Stimulated activated CD4-positive, alpha-beta T cell treated with anti-CD3 and anti-CD28 coated beads, Interleukin-4, amount 100 ng/mL, for 1 hour (primary cell): ENCODE results near the gene KCNJ6.
"Not testable (repeated sequence)": the region's sequence is repeated elsewhere in the genome, so short reads cannot be mapped to it uniquely, and the experiment has no call there.

Source experiments
- DNase-seq: peaks from one replicate; pipeline ENCODE4 v3.0.0-alpha.2; 2020

KCNJ6 gene

DNA sequence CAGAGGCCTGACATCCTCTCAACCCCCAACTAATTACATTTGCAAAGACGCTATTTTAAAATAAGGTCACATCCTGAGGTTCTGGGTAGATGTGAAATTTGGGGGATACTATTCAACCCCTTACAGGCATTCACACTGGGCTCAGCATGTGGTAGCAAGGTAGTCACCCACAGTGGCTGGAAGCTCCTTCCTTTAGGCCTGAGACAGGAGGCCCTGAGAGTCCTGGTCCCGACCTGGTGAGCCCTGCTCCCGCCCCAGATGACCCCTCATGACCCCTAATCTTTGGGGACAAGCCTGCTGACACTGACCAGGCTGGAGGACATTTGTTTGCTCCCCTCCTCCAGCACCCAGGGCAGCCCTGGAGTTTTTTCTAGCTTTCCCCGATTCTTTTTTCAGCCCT is 323.8 kb downstream of the KCNJ6 start:
- no peak for DNase-seq

DNA sequence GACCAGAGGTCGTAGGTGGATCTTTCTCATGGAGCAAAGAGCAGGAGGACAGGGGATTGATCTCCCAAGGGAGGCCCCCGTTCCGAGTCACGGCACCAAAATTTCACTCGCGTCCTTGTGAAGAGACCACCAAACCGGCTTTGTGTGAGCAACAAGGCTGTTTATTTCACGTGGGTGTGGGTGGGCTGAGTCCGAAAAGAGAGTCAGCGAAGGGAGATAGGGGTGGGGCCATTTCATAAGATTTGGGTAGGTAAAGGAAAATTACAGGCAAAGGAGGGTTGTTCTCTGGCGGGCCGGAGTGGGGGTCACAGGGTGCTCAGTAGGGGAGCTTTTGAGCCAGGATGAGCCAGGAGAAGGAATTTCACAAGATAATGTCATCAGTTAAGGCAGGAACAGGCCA is 324.3 kb downstream of the KCNJ6 start:
- DNase-seq = not testable (repeated sequence)

DNA sequence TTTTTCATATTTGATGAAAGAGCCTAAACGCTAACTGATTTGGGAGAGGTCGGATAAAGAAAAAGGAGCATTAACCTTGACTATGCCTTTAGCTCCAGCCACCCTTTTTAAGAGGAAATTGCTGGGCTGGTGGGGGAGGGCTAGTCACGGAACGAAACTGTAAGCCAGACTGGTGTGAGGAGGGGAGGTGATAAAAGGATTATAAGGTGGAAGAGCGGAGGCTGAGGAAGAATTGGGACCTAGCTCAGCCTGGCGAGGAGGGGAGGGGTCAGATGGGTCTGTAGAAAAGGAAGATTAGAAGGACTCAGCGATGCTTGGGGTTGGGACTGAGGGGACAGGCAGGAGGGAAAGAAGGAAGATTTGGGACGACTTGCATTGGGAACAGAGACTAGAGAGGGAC is 325.4 kb downstream of the KCNJ6 start:
- not testable (repeated sequence) for DNase-seq

DNA sequence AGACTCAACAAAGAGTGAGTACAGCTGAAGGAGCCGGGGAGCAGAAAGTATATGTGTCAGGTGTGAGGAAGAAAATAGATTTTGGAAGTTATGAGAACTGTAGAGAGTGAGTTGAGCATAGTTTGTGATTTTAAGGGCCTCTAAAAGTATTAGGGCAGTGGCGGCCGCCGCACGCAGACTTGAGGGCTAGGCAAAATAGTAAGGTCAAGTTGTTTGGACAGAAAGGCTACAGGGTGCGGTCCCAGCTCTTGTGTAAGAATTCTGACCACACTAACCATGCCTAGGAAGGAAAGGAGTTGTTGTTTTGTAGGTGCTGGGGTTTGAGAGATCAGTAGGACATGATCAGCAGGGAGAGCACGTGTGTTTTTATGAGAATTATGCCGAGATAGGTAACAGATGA is 327.6 kb downstream of the KCNJ6 start:
- not testable (repeated sequence) for DNase-seq

DNA sequence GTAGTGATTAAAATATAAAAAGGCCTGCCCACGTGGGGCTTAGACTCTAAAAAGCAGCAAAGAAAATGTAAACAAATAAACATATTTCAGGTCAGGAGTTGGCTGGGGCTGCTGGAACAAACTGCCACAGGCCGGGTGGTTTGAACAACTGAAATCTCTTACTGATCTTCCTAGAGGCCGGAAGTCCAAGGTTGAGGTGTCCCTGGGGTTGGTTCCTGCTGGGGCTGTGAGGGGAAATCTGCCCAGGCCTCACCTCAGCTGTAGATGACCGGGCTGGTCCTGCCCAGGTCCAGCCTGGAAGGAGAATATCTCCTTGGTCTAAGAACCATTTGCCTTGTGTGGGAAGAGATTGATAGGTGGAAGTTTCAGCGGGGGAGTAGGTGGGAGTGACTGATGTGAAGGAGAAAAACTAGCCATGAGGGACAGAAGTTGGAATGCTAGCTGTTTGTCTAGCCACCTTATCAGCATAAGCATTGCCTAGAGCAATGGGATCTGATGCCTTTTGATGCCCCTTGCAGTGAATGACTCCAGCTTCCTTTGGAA is 328.6 kb downstream of the KCNJ6 start:
- no peak for DNase-seq

DNA sequence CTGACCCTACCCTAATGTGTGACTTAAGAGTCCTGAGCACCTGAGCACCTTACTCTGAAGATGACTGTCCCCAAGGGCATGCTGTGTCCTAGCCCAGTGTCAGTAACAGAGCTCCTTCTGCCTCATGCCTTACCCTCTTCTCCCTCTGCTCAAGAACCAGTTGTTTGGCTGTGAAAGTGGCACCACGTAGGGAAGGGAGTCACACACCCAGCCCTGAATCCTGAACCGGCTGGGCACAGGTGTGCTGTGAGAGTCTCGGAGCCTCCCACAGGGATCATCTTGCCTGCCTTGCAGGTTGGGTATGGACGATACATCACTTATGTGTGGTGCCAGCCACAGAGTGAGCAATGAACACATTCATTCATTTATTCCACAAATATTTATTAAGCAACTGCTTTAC is 329.1 kb downstream of the KCNJ6 start:
- no peak for DNase-seq

DNA sequence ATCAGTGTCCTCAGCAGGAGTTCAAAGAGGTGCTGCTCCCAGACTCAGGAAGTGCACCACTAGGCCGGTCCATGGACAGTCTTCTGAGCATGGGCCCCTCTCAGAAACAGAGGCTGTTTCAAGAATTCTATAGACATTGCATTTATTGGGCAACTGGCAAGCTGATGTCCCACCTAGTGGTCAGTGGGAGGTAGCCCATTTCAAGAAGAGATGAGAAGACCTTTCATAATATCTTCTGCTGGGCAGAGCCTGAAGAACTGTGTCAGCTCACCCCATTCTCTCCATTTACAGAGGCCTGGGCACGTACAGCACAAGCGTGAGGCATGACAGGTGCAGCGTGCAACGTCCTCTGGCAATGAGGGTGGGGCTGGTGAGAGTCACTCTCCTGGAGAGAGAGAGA is 333.7 kb downstream of the KCNJ6 start:
- DNase-seq = no peak

DNA sequence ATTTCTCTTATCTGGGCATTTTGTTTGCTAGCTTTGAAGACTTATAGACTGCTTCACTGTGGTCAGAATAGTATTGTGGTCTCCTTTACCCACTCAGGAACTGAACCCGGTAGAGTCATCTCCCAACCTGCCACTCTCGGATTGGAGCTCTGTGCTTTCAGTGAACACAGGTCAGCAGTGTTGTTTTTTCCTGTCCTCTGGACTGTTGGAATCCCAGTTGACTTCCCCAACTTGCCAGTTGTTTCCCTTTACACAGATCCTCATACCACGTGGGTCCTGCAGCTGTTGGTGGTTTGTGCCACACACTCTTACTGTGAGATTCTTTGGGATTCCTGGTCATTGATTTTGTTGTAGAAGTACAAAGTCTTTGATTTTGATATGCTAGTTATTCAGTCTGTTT is 335.6 kb downstream of the KCNJ6 start:
- no peak for DNase-seq

DNA sequence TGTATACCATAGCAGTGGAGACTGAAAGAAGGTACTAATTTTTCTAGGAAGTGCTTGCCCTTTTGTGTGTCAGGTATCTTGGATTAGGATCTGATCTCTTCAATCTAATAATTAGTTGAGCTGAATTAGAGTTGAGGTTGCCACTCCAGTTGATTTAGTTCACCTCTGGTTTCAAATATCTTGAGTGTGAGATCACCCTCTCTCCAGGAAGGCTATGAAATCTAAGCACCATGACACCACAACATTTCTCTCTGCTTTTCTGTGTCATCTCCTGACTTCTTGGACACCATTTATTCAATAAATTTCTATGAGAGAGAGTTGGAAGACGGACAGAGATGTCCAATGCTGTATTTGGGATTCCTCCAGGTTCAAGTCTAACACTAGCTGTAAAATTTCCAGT is 336.9 kb downstream of the KCNJ6 start:
- no peak for DNase-seq

DNA sequence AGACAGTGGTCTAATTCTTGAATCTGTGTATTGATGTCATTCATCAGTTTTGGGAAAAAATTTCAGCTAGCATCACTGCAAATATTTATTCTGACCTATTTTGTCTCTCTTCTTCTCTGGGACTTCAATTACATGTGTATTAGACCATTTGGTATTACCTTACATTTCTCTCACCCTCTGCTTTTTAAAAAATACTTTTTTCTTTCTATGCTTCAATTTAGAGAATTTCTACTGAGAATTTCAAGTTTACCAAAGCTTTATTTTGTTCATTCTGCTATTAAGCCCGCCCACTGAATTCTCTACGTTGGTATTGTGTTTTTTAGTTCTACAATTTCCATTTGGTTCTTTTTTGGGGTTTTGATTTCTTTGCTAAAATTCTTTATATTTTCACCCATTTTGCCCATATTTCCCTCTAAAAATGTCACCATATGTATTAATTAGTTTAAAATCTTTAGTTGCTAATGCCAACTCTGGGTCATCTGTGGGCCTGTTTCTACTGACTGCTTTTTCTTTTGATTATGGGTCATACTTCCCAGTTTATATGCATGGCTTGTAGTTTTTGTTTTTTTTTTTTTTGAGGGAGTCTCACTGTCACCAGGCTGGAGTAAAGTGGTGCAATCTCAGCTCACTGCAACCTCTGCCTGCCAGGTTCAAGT is 337.7 kb downstream of the KCNJ6 start:
- DNase-seq = no peak

DNA sequence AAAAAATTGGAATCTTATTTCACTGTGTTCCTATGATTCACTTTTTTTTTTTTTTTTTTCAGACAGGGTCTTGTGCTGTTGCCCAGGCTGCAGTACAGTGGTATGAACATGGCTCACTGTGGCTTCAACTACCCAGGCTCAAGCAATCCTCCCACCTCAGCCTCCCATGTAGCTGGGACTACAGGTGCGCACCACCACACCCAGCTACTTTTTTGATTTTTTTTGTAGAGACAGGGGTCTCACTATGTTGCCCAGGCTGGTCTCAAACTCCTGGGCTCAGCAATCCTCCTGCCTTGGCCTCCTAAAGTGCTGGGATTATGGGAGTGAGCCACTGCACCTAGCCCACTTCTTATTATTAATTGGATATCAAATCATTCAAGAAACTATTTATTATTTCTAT is 339.3 kb downstream of the KCNJ6 start:
- DNase-seq = not testable (repeated sequence)

DNA sequence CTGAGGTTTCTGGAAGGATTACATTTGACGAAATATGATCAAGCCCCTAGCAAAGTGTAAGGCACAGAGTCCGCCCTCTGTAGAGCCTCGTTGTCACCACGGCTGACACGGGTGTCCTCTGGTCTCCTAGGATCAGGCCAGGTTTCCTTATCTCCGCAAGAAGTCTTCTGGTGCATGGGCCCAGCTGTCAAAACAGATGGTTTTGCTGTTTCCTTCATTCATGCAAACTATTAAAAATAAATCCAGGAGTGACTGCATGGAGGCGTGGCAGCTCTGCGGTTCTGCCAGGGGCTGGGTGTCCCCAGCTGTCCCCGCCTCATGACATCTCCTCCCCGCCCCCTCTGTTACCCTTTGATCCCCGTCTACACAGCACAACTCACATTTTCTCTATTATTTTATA is 340.7 kb downstream of the KCNJ6 start:
- DNase-seq = no peak

DNA sequence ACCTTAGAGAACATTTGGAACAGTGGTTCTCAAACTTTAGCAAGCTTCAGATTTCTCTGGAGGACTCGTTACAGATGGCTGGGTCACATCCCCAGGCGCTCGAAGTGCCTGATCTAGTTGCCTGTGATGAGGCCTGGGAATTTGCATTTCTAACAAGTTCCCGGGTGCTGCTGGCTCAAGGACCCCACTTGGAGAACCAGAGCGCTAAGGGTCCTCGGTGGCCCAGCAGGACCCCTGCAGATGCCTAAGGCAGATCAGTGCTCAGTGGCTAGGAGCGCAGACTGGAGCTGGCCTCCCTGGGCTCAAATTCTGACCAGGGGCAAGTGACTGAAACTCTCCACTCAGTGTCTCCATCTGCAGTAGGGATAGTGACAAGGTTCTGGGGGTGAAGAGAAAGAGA is 341.5 kb downstream of the KCNJ6 start:
- DNase-seq = no peak

DNA sequence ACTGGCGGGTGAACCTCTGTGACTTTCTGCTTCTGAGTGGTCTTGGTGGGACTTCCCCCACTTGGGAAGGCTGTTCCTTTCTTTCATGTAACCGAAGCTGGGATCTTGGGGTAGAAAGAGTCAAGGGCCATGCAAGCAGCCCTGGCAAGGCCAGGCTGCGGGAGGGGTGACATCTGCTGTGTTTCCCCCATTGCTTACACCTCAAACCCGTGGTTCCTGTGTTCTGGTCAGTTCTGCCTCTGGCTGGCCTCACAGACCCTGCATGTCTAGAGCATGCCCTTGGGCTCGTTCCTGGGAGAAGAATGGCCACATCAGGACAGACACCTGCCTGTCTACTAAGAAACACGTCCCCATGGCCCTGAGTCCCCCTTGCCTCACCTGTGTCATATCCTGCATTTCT is 341.9 kb downstream of the KCNJ6 start:
- DNase-seq = no peak

DNA sequence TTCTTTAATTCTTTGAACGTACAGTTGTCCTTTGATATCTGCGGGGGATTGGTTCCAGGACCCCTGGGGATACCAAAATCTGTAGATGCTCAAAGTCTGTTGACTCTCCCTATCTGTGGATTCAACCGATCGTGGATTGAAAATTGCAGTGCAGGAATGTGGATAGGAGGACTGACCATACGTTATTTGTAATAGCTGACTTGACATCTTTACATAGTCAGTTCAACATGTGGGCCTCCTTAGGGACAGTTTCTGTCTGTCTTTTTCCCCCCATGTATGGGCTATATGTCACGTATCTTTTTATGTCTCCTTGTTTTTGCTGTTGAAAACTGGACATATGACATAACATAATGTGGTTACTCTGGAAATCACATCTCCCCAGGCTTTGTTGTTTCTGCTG is 344.8 kb downstream of the KCNJ6 start:
- DNase-seq = no peak

DNA sequence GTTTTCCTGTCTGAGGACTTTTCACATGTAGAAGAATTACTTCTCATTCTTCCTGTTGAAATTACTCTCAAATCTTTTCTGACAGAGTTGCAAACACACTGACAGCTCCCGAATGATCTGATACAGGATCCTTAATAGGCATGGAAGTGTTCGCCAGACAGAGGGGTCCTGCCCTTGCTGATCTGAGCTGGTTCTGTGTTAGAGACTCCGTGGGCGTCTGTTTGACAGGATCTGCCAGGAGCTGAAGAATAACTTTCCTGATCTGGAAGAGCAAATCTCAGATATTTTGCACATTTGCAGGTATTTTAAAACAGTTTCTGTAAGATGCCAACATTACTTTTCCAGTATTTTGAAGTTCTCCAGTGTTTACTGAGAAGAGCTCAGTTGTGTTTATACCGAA is 347.3 kb downstream of the KCNJ6 start:
- DNase-seq = no peak

DNA sequence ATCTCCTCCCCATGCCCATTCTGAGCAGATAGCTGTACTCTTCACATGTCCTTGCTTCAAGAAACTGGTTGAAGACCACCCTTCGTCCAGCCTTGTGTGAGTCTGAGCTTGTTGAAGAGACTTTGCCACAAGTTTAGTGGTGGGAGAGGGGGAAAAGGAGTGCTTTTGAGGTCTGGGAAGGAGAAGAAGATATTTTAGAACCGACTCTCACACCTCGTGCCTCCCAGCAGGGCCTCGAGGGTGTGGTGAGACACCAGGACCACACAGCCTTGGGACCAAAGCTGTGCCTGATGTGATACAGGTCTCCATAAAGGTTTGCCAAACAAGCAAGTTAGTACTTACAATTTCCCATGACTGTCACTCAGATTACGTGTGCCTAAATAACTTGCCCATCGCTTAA is 347.8 kb downstream of the KCNJ6 start:
- no peak for DNase-seq

DNA sequence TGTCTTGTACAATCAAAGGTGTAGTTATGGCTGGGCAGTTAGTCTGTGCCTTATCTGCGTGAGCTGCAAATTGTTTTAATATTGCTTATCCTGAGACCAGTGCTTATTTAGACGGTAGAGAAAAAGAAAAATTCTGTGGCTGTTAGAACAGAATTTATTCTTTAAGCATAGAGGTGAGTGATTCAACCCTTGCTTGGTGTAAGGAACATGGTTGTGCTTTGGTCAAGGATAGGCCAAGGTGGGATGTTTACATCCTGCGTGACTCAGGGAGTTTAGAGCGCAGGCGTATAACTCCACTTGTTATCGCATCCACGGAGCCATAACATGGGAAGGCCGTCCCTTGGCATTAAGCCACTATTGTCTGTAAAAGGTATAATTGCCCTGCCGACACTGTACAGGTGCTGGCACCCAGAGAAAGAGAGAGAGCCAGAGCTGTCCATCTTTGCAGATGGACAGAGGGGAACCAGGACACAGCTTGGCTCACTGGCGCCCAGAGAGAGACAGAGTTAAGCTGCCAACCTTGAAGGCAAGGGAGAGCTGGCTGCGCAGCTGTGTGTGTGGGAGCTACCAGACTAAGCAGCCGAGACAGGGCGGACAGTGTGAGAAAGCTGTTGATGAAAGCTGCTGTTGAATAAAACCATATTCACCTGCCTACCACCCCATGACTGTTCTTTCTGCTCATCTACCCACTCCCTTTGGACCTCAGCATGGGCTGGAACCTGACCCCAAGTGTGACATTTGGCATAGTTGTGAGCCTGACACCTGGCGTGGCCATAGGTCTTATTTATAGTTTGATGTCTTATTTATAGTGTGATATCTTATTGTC is 349.3 kb downstream of the KCNJ6 start:
- DNase-seq = no peak

DNA sequence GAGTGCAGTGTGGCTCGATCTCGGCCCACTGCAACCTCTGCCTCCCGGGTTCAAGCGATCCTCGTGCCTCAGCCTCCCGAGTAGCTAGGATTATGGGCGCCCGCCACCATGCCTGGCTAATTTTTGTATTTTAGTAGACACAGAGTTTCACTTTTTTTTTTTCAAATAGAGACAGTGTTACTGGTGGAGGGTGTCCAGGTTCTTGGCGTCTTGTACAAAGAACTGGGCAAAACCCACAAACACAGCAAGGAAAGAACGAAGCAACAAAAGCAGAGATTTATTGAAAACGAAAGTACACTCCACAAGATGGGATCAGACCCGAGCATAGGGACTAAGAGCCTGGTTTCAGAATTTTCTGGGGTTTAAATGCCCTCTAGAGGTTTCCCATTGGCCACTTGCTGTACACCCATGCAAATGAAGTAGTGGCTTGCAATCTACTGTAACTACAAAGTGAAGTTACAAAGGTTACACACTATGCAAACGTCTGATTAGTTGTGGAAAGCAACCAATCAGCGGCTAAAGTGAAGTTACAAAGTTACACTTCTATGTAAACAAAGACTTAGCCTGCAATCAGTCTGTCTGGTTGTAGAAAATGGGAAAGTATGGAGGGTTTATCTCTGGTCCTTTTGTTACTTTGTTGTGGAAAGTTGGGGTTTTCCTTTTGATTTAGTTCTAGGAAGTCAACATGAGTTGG is 350.6 kb downstream of the KCNJ6 start:
- DNase-seq = no peak

DNA sequence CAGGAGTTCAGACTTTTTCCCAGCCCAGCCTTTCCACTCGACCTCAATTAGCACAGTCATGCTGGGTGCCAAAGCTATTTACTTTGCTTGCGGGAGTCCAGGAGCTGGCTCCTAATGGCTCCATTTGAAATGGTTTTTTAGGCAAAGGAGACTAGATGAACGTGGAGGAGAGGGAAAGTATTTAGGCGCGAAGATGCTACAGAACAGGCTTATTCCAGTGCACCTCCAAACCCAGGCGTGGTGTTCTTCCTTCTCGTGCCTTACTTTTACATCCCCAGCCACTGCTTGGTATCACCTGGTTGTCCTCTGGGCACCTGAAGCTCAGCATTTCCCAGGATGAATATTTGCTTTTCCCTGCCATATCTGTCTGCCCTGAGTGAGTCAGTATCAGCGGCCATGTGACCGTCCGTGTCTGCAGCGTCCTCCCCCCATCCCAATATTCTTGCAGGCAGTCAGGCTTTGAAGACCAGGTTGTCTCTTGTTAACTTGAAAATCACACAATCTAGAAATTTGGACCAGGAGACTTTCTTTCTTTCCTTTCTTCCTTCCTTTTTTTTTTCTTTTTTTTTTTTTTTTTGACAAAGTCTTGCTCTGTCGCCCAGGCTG is 351.2 kb downstream of the KCNJ6 start:
- no peak for DNase-seq

DNA sequence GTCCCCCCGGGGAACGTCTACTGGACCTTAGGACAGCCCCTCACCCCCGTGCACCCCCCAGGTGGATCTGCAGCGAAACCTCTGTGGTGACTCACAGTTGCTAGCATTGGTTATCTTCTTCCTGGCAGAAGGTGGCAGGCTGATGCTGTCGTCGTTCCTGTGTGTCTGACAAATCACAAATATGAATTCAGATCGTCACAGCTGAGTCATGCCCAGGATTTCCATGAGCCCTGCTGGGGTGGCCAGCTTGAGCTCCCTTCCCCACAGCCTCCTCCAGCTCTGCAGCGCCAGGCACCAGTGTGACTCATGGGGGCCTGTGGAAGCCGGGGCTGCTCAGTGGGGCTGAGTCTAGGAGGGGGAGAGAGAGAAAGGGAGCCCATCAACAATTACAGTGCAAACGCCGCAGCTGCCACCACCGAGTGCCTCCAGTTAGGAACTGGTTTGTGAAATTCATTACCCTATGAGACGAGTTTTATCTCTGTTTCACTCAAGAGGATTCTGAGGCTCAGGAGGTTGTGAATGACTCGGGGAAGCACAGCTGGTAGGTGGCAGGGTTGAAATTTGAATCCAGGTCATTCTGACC is 351.8 kb downstream of the KCNJ6 start:
- DNase-seq = peak; percentile 84

DNA sequence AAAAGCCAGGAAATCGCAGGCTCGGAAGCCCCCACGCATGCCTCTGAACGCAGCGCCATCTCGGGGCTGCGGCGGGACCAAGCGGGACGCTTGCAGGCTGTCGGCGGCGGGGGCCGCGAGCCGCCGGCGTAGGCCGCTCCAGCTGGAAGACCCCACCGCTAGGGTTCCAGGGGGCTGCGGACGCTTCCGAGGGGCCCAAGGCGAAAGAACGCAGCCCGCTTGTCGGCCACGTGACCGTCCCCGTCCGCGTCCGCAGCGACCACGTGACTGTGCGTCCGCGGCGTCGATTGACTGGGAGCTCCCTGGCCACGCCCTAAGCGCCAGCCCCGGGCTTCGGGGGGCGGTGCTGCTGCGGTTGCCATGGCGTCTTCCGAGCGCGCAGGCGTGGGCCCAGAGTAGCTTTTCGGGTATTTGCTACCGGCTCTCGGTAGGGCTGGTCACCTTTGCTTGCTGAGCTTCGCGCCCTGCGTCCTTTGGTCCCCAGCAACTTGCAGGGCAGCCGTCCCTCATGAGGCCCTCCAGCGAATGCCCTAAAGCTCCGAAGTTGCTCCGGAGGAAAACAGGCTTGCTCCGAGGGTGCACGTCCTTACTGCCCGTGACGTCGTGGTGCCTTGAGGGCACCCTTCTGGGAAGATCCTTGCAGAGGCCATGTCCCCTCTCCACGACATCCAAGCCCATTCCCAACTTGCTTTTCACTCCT is 352.5 kb downstream of the KCNJ6 start:
- DNase-seq = peak; percentile 93
